ENCODE results near the gene CBX4. TPM values are rescaled to one million over a fixed set of nuclear protein-coding genes. Genes with fewer than 3 reads are reported as not detected.
"Not testable (repeated sequence)": the region's sequence is repeated elsewhere in the genome, so short reads cannot be mapped to it uniquely, and the experiment has no call there.

The CBX4 gene
- total and polyA plus RNA-seq, 7 donors, result 3.5 to 14.2 (median 7.6) TPM

GRCh38 chr17:79857095-79857494, 17.9 kb upstream of the CBX4 start:
- H3K4me3 ChIP-seq, result no peak overlapping the region
- TF ChIP-seq POLR2A (IDR thresholded peaks at IDR 0.05) (no peak), EP300 (IDR thresholded peaks at IDR 0.05) (no peak), POLR2AphosphoS5 (IDR thresholded peaks at IDR 0.05) (no peak), CTCF (IDR thresholded peaks at IDR 0.05) (no peak)
- no peak overlapping the region for H3K27ac ChIP-seq
- 83 to 86% methylated on average over 8 of the region's 8 CpGs for WGBS, 2 donors
- H3K4me1 ChIP-seq, result no peaks in the 10 kb centered on the region
- intact Hi-C loops (cut with DNase I), result no loop called here
- H3K27me3 ChIP-seq, result peaks cover 0 to 28% (median 11%) of the 10 kb centered on the region in 3 donors
- H3K9me3 ChIP-seq, result no peaks in the 10 kb centered on the region
- no peak for DNase-seq
- H3K36me3 ChIP-seq, result no peaks in the 10 kb centered on the region

- Histone ChIP-seq H3K4me3 (no peak overlapping the region), H3K9me3 (no peaks in the 10 kb centered on the region), H3K36me3 (no peaks in the 10 kb centered on the region), H3K27me3 (peaks cover 0 to 18% (median 11%) of the 10 kb centered on the region in 3 donors), H3K27ac (no peak overlapping the region), H3K4me1 (no peaks in the 10 kb centered on the region)
- intact Hi-C loops (cut with DNase I), result no loop called here
- 86 to 90% methylated on average over 21 of the region's 21 CpGs for WGBS, 2 donors
- DNase-seq, result no peak
- TF ChIP-seq EP300 (IDR thresholded peaks at IDR 0.05) (no peak), POLR2A (IDR thresholded peaks at IDR 0.05) (no peak), CTCF (IDR thresholded peaks at IDR 0.05) (no peak), POLR2AphosphoS5 (IDR thresholded peaks at IDR 0.05) (no peak)
These were observed 16.3 kb upstream of the CBX4 start for GRCh38 chr17:79855331-79856124.

- 79 to 90% methylated on average over 14 of the region's 14 CpGs for WGBS, 2 donors
- intact Hi-C loops (cut with DNase I), result no loop called here
- TF ChIP-seq CTCF (IDR thresholded peaks at IDR 0.05) (no peak), POLR2A (IDR thresholded peaks at IDR 0.05) (no peak), EP300 (IDR thresholded peaks at IDR 0.05) (no peak), POLR2AphosphoS5 (IDR thresholded peaks at IDR 0.05) (no peak)
- Histone ChIP-seq H3K27ac (no peak overlapping the region), H3K4me3 (no peak overlapping the region), H3K9me3 (no peaks in the 10 kb centered on the region), H3K4me1 (no peaks in the 10 kb centered on the region), H3K36me3 (no peaks in the 10 kb centered on the region), H3K27me3 (peaks cover 0 to 9% (median 5%) of the 10 kb centered on the region in 3 donors)
- DNase-seq, result no peak
These were observed 15.1 kb upstream of the CBX4 start for GRCh38 chr17:79854080-79855060.

GRCh38 chr17:79853168-79853567, 13.9 kb upstream of the CBX4 start:
- intact Hi-C loops (cut with DNase I); H3K4me1 ChIP-seq; H3K4me3 ChIP-seq; DNase-seq; H3K9me3 ChIP-seq; H3K36me3 ChIP-seq; H3K27ac ChIP-seq; H3K27me3 ChIP-seq: not testable (repeated sequence)
- WGBS, 2 donors, result 68 to 84% methylated on average over 10 of the region's 10 CpGs

DNA sequence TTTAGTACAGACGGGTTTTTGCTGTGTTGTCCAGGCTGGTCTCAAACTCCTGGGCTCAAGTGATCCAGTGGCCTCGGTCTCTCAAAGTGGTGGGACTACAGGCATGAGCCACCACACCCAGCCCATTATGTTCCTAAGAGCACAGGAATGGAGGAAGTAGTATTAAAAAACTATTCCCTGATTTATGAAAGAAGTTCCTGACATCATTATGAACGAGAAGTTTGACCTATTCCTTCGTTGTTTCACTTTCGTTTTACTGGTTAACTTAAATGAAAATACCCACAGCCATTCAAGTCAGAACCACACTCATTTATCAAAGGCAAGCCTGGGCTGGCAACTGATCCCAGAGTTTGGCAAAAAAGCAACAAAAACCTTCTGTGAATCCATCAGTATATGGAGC, 13.5 kb upstream of the CBX4 start:
- Histone ChIP-seq H3K4me3 (peak overlapping the region in 1 of 4 donors; percentile 11), H3K27ac (no peak overlapping the region), H3K36me3 (no peaks in the 10 kb centered on the region), H3K27me3 (peaks cover 0 to 6% (median 0%) of the 10 kb centered on the region in 3 donors), H3K9me3 (no peaks in the 10 kb centered on the region), H3K4me1 (no peaks in the 10 kb centered on the region)
- 7 to 10% methylated on average over 5 of the region's 5 CpGs for WGBS, 2 donors
- intact Hi-C loops (cut with DNase I), result no loop called here
- DNase-seq, result no peak
- TF ChIP-seq POLR2A (IDR thresholded peaks at IDR 0.05), result no peak
- no peak for TF ChIP-seq CTCF (IDR thresholded peaks at IDR 0.05)
- TF ChIP-seq POLR2AphosphoS5 (IDR thresholded peaks at IDR 0.05), result no peak
- TF ChIP-seq EP300 (IDR thresholded peaks at IDR 0.05), result no peak
